Measurements from ENCODE around the gene FCGR3A. TPM values are rescaled to one million over a fixed set of nuclear protein-coding genes. Genes with fewer than 3 reads are reported as not detected.
"Not testable (repeated sequence)": the region's sequence is repeated elsewhere in the genome, so short reads cannot be mapped to it uniquely, and the experiment has no call there.

The FCGR3A gene
- total and polyA plus RNA-seq, 4 donors: 27.1 to 211 (median 71.4) TPM

- peaks cover 0 to 11% (median 0%) of the 10 kb centered on the region in 5 donors for H3K4me1 ChIP-seq (ENCODE audit: control insufficient read depth in 5 of 5, insufficient read depth in 5 of 5, low read length in 5 of 5)
- not testable (repeated sequence) for H3K36me3 ChIP-seq (ENCODE audit: control insufficient read depth in 4 of 4, insufficient read depth in 4 of 4, low read length in 4 of 4); H3K27ac ChIP-seq (ENCODE audit: low read depth in 1 of 2, low read length in 1 of 2); H3K9me3 ChIP-seq (ENCODE audit: control insufficient read depth in 4 of 4, insufficient read depth in 3 of 4, low read length in 3 of 4); ATAC-seq (ENCODE audit: insufficient read depth, low FRiP score); H3K27me3 ChIP-seq (ENCODE audit: control insufficient read depth in 3 of 3, insufficient read depth in 3 of 3, low read length in 2 of 3); DNase-seq; H3K9ac ChIP-seq (ENCODE audit: insufficient read depth in 1 of 2, low read length in 2 of 2); H3K4me3 ChIP-seq
- 24 to 40% methylated on average over 1 of the region's 6 CpGs for WGBS, 2 donors
These were observed 40.3 kb upstream of the FCGR3A start for GRCh38 chr1:161589920-161590319.

GRCh38 chr1:161589365-161589764, 39.7 kb upstream of the FCGR3A start:
- not testable (repeated sequence) for H3K27me3 ChIP-seq (ENCODE audit: control insufficient read depth in 3 of 3, insufficient read depth in 3 of 3, low read length in 2 of 3); H3K9ac ChIP-seq (ENCODE audit: insufficient read depth in 1 of 2, low read length in 2 of 2); H3K9me3 ChIP-seq (ENCODE audit: control insufficient read depth in 4 of 4, insufficient read depth in 3 of 4, low read length in 3 of 4); H3K36me3 ChIP-seq (ENCODE audit: control insufficient read depth in 4 of 4, insufficient read depth in 4 of 4, low read length in 4 of 4); H3K4me1 ChIP-seq (ENCODE audit: control insufficient read depth in 5 of 5, insufficient read depth in 5 of 5, low read length in 5 of 5); H3K27ac ChIP-seq (ENCODE audit: low read depth in 1 of 2, low read length in 1 of 2); ATAC-seq (ENCODE audit: insufficient read depth, low FRiP score); H3K4me3 ChIP-seq
- 90 to 95% methylated on average over 7 to 8 of the region's 8 CpGs for WGBS, 2 donors
- peak in 1 of 3 donors; percentile 9 for DNase-seq

- not testable (repeated sequence) for H3K4me1 ChIP-seq (ENCODE audit: control insufficient read depth in 5 of 5, insufficient read depth in 5 of 5, low read length in 5 of 5); H3K9ac ChIP-seq (ENCODE audit: insufficient read depth in 1 of 2, low read length in 2 of 2); DNase-seq; H3K9me3 ChIP-seq (ENCODE audit: control insufficient read depth in 4 of 4, insufficient read depth in 3 of 4, low read length in 3 of 4); H3K36me3 ChIP-seq (ENCODE audit: control insufficient read depth in 4 of 4, insufficient read depth in 4 of 4, low read length in 4 of 4); H3K27me3 ChIP-seq (ENCODE audit: control insufficient read depth in 3 of 3, insufficient read depth in 3 of 3, low read length in 2 of 3); H3K4me3 ChIP-seq; H3K27ac ChIP-seq (ENCODE audit: low read depth in 1 of 2, low read length in 1 of 2); ATAC-seq (ENCODE audit: insufficient read depth, low FRiP score)
- WGBS, 2 donors: no CpG with 5 or more reads among the region's 6 CpGs
These were observed 39.0 kb upstream of the FCGR3A start for GRCh38 chr1:161588596-161588995.

GRCh38 chr1:161582882-161583281, 33.3 kb upstream of the FCGR3A start:
- ATAC-seq (ENCODE audit: insufficient read depth, low FRiP score); H3K27ac ChIP-seq (ENCODE audit: low read depth in 1 of 2, low read length in 1 of 2); DNase-seq; H3K4me3 ChIP-seq; H3K36me3 ChIP-seq (ENCODE audit: control insufficient read depth in 4 of 4, insufficient read depth in 4 of 4, low read length in 4 of 4); H3K4me1 ChIP-seq (ENCODE audit: control insufficient read depth in 5 of 5, insufficient read depth in 5 of 5, low read length in 5 of 5); H3K9ac ChIP-seq (ENCODE audit: insufficient read depth in 1 of 2, low read length in 2 of 2); H3K27me3 ChIP-seq (ENCODE audit: control insufficient read depth in 3 of 3, insufficient read depth in 3 of 3, low read length in 2 of 3); H3K9me3 ChIP-seq (ENCODE audit: control insufficient read depth in 4 of 4, insufficient read depth in 3 of 4, low read length in 3 of 4): not testable (repeated sequence)
- no CpG with 5 or more reads among the region's 4 CpGs for WGBS, 2 donors

GRCh38 chr1:161580879-161581537, 31.4 kb upstream of the FCGR3A start:
- not testable (repeated sequence) for ATAC-seq (ENCODE audit: insufficient read depth, low FRiP score); H3K27ac ChIP-seq (ENCODE audit: low read depth in 1 of 2, low read length in 1 of 2); DNase-seq; H3K4me3 ChIP-seq; H3K9me3 ChIP-seq (ENCODE audit: control insufficient read depth in 4 of 4, insufficient read depth in 3 of 4, low read length in 3 of 4); H3K27me3 ChIP-seq (ENCODE audit: control insufficient read depth in 3 of 3, insufficient read depth in 3 of 3, low read length in 2 of 3); H3K36me3 ChIP-seq (ENCODE audit: control insufficient read depth in 4 of 4, insufficient read depth in 4 of 4, low read length in 4 of 4); H3K4me1 ChIP-seq (ENCODE audit: control insufficient read depth in 5 of 5, insufficient read depth in 5 of 5, low read length in 5 of 5); H3K9ac ChIP-seq (ENCODE audit: insufficient read depth in 1 of 2, low read length in 2 of 2)
- no CpG with 5 or more reads among the region's 4 CpGs for WGBS, 2 donors

GRCh38 chr1:161579856-161580507, 30.4 kb upstream of the FCGR3A start:
- H3K27ac ChIP-seq (ENCODE audit: low read depth in 1 of 2, low read length in 1 of 2); H3K9me3 ChIP-seq (ENCODE audit: control insufficient read depth in 4 of 4, insufficient read depth in 3 of 4, low read length in 3 of 4); H3K4me3 ChIP-seq; H3K9ac ChIP-seq (ENCODE audit: insufficient read depth in 1 of 2, low read length in 2 of 2); H3K36me3 ChIP-seq (ENCODE audit: control insufficient read depth in 4 of 4, insufficient read depth in 4 of 4, low read length in 4 of 4); H3K4me1 ChIP-seq (ENCODE audit: control insufficient read depth in 5 of 5, insufficient read depth in 5 of 5, low read length in 5 of 5); DNase-seq; ATAC-seq (ENCODE audit: insufficient read depth, low FRiP score); H3K27me3 ChIP-seq (ENCODE audit: control insufficient read depth in 3 of 3, insufficient read depth in 3 of 3, low read length in 2 of 3): not testable (repeated sequence)
- WGBS, 2 donors: no CpG with 5 or more reads among the region's 8 CpGs

- H3K9ac ChIP-seq (ENCODE audit: insufficient read depth in 1 of 2, low read length in 2 of 2); H3K27me3 ChIP-seq (ENCODE audit: control insufficient read depth in 3 of 3, insufficient read depth in 3 of 3, low read length in 2 of 3); H3K27ac ChIP-seq (ENCODE audit: low read depth in 1 of 2, low read length in 1 of 2); H3K9me3 ChIP-seq (ENCODE audit: control insufficient read depth in 4 of 4, insufficient read depth in 3 of 4, low read length in 3 of 4); H3K36me3 ChIP-seq (ENCODE audit: control insufficient read depth in 4 of 4, insufficient read depth in 4 of 4, low read length in 4 of 4); ATAC-seq (ENCODE audit: insufficient read depth, low FRiP score); DNase-seq; H3K4me1 ChIP-seq (ENCODE audit: control insufficient read depth in 5 of 5, insufficient read depth in 5 of 5, low read length in 5 of 5); H3K4me3 ChIP-seq: not testable (repeated sequence)
These were observed 27.1 kb upstream of the FCGR3A start for GRCh38 chr1:161576676-161577075.

GRCh38 chr1:161571703-161572102, 22.1 kb upstream of the FCGR3A start:
- H3K4me3 ChIP-seq; H3K27me3 ChIP-seq (ENCODE audit: control insufficient read depth in 3 of 3, insufficient read depth in 3 of 3, low read length in 2 of 3); H3K9me3 ChIP-seq (ENCODE audit: control insufficient read depth in 4 of 4, insufficient read depth in 3 of 4, low read length in 3 of 4); DNase-seq; H3K9ac ChIP-seq (ENCODE audit: insufficient read depth in 1 of 2, low read length in 2 of 2); ATAC-seq (ENCODE audit: insufficient read depth, low FRiP score); H3K27ac ChIP-seq (ENCODE audit: low read depth in 1 of 2, low read length in 1 of 2); H3K36me3 ChIP-seq (ENCODE audit: control insufficient read depth in 4 of 4, insufficient read depth in 4 of 4, low read length in 4 of 4); H3K4me1 ChIP-seq (ENCODE audit: control insufficient read depth in 5 of 5, insufficient read depth in 5 of 5, low read length in 5 of 5): not testable (repeated sequence)
- WGBS, 2 donors: 18 to 42% methylated on average over 2 of the region's 8 CpGs

All from lung (tissue), 10 donors.